ENCODE data around the gene BSCL2. TPM values are rescaled to one million over a fixed set of nuclear protein-coding genes. Genes with fewer than 3 reads are reported as not detected.
A peak's percentile ranks its signal among the peaks of the same experiment; 100 is the strongest.

The BSCL2 gene
- total and polyA plus RNA-seq, 2 of the 13 experiments (the other 11 are each of a cell fraction or from before 2014, with no cell fraction given): 19.5 to 21.1 TPM

DNA sequence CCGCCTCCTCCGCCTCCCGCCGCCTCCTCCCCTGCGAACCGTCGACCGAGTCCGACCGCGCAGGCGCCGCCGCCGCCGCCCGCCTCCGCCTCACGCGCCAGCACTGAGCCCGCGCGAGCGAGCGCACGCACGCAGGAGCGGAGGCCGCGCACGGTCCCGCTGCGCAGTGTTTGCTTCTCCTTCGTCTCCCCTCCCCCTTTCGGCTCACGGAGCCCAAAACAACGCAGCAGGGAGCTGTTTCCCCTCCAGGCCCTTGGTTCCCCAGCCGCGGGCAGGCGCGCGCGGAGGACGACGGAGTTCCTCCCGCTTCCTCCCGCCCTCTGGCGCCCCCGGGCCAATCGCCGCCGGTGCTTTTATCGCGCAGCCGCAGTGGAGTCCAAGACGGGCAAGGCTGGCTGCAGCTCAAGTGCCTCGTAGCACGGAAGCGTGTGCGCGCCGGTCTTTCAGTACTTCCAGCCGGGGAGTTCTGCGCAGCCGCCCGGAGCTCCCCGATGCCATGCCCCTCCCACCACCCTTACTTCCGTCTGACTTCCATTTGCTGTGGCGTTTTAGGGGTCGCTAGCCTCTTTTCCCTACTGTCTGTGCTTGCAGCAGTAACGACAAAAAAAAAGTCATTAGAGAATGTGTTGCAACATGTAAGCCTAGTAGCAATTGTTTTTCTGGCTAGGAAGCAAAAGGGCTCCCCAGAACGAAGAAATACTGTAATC, 20.1 kb upstream of the BSCL2 start, which contains the start of gene HNRNPUL2 (continued):
- TF ChIP-seq, protein P1, sequence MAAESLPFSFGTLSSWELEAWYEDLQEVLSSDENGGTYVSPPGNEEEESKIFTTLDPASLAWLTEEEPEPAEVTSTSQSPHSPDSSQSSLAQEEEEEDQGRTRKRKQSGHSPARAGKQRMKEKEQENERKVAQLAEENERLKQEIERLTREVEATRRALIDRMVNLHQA (CRISPR knock-in tag; IDR thresholded peaks at IDR 0.05): no peak
- TF ChIP-seq ZNF720 (CRISPR knock-in tag; IDR thresholded peaks at IDR 0.05) (no peak), ZNF550 (CRISPR knock-in tag; IDR thresholded peaks at IDR 0.05; ENCODE audit: borderline replicate concordance) (peak; percentile 26; the same call in 1 of the 2 replicates), HNRNPK (IDR thresholded peaks at IDR 0.05; ENCODE audit: low read depth, low read length, poor library complexity, severe bottlenecking) (peak; percentile 87), ZNF562 (CRISPR knock-in tag; IDR thresholded peaks at IDR 0.05; ENCODE audit: borderline replicate concordance) (0 out of 2 replicates have a peak, but pooled peaks have one; percentile 20), RNF2 (conservative IDR thresholded peaks at IDR 0.05; ENCODE audit: low read depth) (peak; percentile 99), BRD4 (CRISPR knock-in tag; IDR thresholded peaks at IDR 0.05) (peak; percentile 80), ZNF670 (CRISPR knock-in tag; IDR thresholded peaks at IDR 0.05; ENCODE audit: borderline replicate concordance) (peak; percentile 8; the same call in 1 of the 2 replicates), HOXA7 (CRISPR knock-in tag; IDR thresholded peaks at IDR 0.05) (no peak), ZNF350 (CRISPR knock-in tag; IDR thresholded peaks at IDR 0.05; ENCODE audit: borderline replicate concordance, low read depth) (peak; percentile 58; the same call in 1 of the 2 replicates), TBX3 (IDR thresholded peaks at IDR 0.05; ENCODE audit: borderline replicate concordance) (no peak), WIZ (CRISPR knock-in tag; IDR thresholded peaks at IDR 0.05) (peak; percentile 75; the same call in 1 of the 2 replicates), ZNF629 (CRISPR knock-in tag; conservative IDR thresholded peaks at IDR 0.05) (peak; percentile 19; the same call in 1 of the 2 replicates), ZNF253 (CRISPR knock-in tag; IDR thresholded peaks at IDR 0.05; ENCODE audit: borderline replicate concordance) (peak; percentile 93), ZNF660 (CRISPR knock-in tag; IDR thresholded peaks at IDR 0.05; ENCODE audit: borderline replicate concordance, low read depth) (no peak), NFYB (CRISPR knock-in tag; IDR thresholded peaks at IDR 0.05) (no peak; the same call in 1 of the 2 replicates), JUNB (CRISPR knock-in tag; IDR thresholded peaks at IDR 0.05; ENCODE audit: borderline replicate concordance) (no peak; the same call in 1 of the 2 replicates), ZNF460 (CRISPR knock-in tag; IDR thresholded peaks at IDR 0.05; ENCODE audit: borderline replicate concordance) (no peak), ZFY (CRISPR knock-in tag; IDR thresholded peaks at IDR 0.05) (peak; percentile 93)
- TF ChIP-seq, protein P2, sequence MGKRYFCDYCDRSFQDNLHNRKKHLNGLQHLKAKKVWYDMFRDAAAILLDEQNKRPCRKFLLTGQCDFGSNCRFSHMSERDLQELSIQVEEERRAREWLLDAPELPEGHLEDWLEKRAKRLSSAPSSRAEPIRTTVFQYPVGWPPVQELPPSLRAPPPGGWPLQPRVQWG (CRISPR knock-in tag; IDR thresholded peaks at IDR 0.05; ENCODE audit: borderline replicate concordance, low read depth): no peak
- TF ChIP-seq, protein P3, sequence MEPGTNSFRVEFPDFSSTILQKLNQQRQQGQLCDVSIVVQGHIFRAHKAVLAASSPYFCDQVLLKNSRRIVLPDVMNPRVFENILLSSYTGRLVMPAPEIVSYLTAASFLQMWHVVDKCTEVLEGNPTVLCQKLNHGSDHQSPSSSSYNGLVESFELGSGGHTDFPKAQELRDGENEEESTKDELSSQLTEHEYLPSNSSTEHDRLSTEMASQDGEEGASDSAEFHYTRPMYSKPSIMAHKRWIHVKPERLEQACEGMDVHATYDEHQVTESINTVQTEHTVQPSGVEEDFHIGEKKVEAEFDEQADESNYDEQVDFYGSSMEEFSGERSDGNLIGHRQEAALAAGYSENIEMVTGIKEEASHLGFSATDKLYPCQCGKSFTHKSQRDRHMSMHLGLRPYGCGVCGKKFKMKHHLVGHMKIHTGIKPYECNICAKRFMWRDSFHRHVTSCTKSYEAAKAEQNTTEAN (CRISPR knock-in tag; conservative IDR thresholded peaks at IDR 0.05): peak; percentile 85
- TF ChIP-seq, protein P4, sequence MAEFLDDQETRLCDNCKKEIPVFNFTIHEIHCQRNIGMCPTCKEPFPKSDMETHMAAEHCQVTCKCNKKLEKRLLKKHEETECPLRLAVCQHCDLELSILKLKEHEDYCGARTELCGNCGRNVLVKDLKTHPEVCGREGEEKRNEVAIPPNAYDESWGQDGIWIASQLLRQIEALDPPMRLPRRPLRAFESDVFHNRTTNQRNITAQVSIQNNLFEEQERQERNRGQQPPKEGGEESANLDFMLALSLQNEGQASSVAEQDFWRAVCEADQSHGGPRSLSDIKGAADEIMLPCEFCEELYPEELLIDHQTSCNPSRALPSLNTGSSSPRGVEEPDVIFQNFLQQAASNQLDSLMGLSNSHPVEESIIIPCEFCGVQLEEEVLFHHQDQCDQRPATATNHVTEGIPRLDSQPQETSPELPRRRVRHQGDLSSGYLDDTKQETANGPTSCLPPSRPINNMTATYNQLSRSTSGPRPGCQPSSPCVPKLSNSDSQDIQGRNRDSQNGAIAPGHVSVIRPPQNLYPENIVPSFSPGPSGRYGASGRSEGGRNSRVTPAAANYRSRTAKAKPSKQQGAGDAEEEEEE (CRISPR knock-in tag; IDR thresholded peaks at IDR 0.05; ENCODE audit: borderline replicate concordance): peak; percentile 82; the same call in 1 of the 2 replicates
- TF ChIP-seq, protein P5, sequence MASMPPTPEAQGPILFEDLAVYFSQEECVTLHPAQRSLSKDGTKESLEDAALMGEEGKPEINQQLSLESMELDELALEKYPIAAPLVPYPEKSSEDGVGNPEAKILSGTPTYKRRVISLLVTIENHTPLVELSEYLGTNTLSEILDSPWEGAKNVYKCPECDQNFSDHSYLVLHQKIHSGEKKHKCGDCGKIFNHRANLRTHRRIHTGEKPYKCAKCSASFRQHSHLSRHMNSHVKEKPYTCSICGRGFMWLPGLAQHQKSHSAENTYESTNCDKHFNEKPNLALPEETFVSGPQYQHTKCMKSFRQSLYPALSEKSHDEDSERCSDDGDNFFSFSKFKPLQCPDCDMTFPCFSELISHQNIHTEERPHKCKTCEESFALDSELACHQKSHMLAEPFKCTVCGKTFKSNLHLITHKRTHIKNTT (CRISPR knock-in tag; IDR thresholded peaks at IDR 0.05): no peak
- TF ChIP-seq, protein P6, sequence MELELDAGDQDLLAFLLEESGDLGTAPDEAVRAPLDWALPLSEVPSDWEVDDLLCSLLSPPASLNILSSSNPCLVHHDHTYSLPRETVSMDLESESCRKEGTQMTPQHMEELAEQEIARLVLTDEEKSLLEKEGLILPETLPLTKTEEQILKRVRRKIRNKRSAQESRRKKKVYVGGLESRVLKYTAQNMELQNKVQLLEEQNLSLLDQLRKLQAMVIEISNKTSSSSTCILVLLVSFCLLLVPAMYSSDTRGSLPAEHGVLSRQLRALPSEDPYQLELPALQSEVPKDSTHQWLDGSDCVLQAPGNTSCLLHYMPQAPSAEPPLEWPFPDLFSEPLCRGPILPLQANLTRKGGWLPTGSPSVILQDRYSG (CRISPR knock-in tag; IDR thresholded peaks at IDR 0.05): peak; percentile 79; the same call in 1 of the 2 replicates

Data from HepG2 (cell line).